Activated naive CD8-positive, alpha-beta T cell treated with anti-CD3 and anti-CD28 coated beads for 36 hours (primary cell): Measurements from ENCODE around the gene TAB3. TPM values are rescaled to one million over a fixed set of nuclear protein-coding genes. Genes with fewer than 3 reads are reported as not detected.

Source experiments
- DNase-seq: peaks from one replicate; pipeline ENCODE4 v3.0.0; 2021
- H3K27ac Mint-ChIP-seq: one replicate; pipeline ENCODE4 v1.8.0; 2022; ENCODE audit warnings: mild to moderate bottlenecking, moderate library complexity, mixed read lengths
- H3K27me3 Mint-ChIP-seq: one replicate; pipeline ENCODE4 v1.8.0; 2022; ENCODE audit warnings: mild to moderate bottlenecking, mixed read lengths
- H3K36me3 Mint-ChIP-seq: one replicate; pipeline ENCODE4 v1.8.0; 2021; ENCODE audit warnings: mild to moderate bottlenecking, mixed read lengths
- H3K4me1 Mint-ChIP-seq: one replicate; pipeline ENCODE4 v1.8.0; 2021; ENCODE audit warnings: mixed read lengths
- H3K4me3 Mint-ChIP-seq: one replicate; pipeline ENCODE4 v1.8.0; 2022; ENCODE audit warnings: mild to moderate bottlenecking, moderate library complexity, mixed read lengths
- H3K9me3 Mint-ChIP-seq: one replicate; pipeline ENCODE4 v1.8.0; 2022; ENCODE audit warnings: mixed read lengths
- total RNA-seq, 2 experiments: library from RNA; stranded (reverse); gene quantifications; one replicate each; pipeline ENCODE4 v1.2.3, GENCODE V29; 2021

The TAB3 gene
- total RNA-seq, 2 experiments from 2014 or later, result 23.0 to 25.0 TPM

- Mint-ChIP-seq H3K9me3 (no peaks in the 10 kb centered on the region), H3K4me1 (peaks cover 9% of the 10 kb centered on the region), H3K36me3 (peaks cover 9% of the 10 kb centered on the region), H3K27ac (no peak overlapping the region), H3K4me3 (no peak overlapping the region), H3K27me3 (no peaks in the 10 kb centered on the region)
- DNase-seq, result no peak
Observed at GRCh38 chrX:30870572-30870971, 18.5 kb downstream of the TAB3 start.

DNA sequence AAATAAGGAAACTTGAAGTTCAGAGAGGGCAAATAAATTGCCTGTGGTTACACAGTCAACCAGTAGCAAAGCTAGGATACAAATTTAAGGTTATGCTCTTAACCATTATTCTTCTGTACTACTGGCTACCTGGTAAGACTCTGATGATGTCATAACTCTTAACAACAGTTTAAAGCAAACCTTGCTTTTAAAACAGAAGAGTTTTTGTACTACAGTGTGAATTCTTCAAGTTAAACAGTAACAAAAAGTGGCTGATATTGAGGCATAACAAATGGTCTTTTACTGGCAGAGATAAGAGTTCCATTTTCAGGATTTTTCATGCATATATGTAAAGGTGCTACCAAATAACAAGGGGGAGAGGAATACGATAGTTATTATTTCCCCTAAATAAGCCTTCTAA is 23.4 kb downstream of the TAB3 start:
- H3K9me3 Mint-ChIP-seq, result no peaks in the 10 kb centered on the region
- H3K4me3 Mint-ChIP-seq, result no peak overlapping the region
- H3K36me3 Mint-ChIP-seq, result peaks cover 7% of the 10 kb centered on the region
- H3K4me1 Mint-ChIP-seq, result peaks cover 2% of the 10 kb centered on the region
- no peak for DNase-seq
- H3K27me3 Mint-ChIP-seq, result no peaks in the 10 kb centered on the region
- H3K27ac Mint-ChIP-seq, result no peak overlapping the region

DNA sequence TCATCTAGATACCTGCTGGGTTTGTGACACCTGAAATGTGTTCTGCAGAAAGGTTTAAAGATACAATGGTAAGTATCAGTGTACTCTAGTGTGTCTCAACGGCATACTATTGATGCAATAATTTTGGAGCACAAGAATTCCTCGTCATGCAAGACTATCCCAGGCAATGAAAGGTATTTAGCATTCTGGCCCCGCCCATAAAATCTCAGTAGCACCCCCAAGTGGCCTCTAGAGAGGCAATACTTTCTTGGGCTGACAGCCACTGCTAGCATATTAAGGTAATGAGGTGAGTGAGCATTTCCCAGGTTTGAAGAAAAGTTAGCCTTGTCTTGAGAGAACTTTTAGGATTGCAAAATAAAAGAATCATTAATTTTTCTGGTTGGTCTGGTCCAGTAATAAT is 24.0 kb downstream of the TAB3 start:
- peaks cover 9% of the 10 kb centered on the region for H3K36me3 Mint-ChIP-seq
- H3K27ac Mint-ChIP-seq, result no peak overlapping the region
- no peak for DNase-seq
- no peaks in the 10 kb centered on the region for H3K27me3 Mint-ChIP-seq
- H3K9me3 Mint-ChIP-seq, result no peaks in the 10 kb centered on the region
- H3K4me3 Mint-ChIP-seq, result no peak overlapping the region
- H3K4me1 Mint-ChIP-seq, result peaks cover 2% of the 10 kb centered on the region

DNA sequence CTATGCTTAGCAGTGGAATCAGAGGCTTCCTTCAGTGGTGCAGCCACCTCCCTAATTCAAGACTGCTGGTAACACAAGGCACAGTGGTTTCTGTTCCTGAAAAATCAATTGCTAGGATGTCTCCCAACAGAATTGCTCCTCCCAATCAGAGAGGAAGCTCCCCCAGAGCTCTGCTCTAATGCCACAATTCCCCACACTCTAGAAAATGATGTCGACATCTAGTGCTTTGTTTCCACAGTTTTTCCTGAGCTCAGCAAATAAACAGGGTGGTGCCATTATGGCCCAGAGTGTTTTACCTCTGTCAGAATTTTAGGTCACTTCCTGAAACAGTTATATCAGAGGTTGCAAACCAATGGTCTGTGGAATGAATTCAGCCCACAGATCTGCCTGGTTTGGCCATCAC is 24.7 kb downstream of the TAB3 start:
- H3K4me1 Mint-ChIP-seq, result peaks cover 2% of the 10 kb centered on the region

DNA sequence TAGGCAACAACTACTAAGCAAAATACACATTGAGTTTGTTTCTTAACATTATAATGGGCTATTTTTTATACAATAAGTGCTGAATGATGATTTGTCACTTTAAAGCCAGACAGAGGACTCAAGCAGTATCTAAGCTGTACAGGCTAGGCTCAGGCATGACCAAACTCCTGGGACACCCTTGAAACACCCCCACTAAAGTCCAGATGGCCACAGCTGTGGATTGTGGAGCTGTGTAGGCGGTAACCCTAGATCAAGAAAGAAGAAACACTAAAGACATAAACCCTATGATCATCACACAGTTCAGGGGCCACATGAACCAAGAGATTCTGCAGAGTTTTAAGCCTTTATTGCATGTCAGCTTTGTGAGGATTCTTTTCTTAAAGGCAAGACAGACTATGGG is 25.1 kb downstream of the TAB3 start:
- Mint-ChIP-seq H3K36me3 (peaks cover 14% of the 10 kb centered on the region), H3K4me1 (peaks cover 2% of the 10 kb centered on the region), H3K9me3 (no peaks in the 10 kb centered on the region), H3K4me3 (no peak overlapping the region), H3K27ac (no peak overlapping the region), H3K27me3 (no peaks in the 10 kb centered on the region)
- no peak for DNase-seq

More for the DNA sequence above, 24.7 kb downstream of the TAB3 start:
- Mint-ChIP-seq H3K27me3 (no peaks in the 10 kb centered on the region), H3K36me3 (peaks cover 14% of the 10 kb centered on the region), H3K27ac (no peak overlapping the region), H3K9me3 (no peaks in the 10 kb centered on the region), H3K4me3 (no peak overlapping the region)
- DNase-seq, result no peak

DNA sequence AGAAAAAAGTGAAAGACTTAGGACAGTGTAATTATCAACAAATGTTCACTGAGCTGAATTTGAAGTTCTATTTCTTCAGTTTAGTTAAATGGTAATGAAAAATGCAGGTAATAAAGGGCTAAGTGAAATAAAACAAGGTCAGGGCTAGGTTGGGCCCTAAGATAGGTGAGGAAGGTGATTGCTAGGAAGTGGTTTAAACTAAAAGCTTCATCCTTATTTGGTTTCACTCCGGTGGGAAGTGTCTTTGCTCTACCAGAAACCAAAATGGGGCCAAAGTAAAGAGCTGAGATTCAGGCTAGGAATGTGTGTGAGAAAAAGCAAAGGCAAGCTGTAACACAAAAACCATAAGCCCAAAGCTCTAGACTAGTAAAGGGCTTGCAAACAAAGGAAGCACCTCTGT is 31.0 kb downstream of the TAB3 start:
- H3K27me3 Mint-ChIP-seq, result no peaks in the 10 kb centered on the region
- no peak overlapping the region for H3K27ac Mint-ChIP-seq
- no peak overlapping the region for H3K4me3 Mint-ChIP-seq
- no peak for DNase-seq
- H3K36me3 Mint-ChIP-seq, result peaks cover 17% of the 10 kb centered on the region
- H3K4me1 Mint-ChIP-seq, result no peaks in the 10 kb centered on the region
- H3K9me3 Mint-ChIP-seq, result no peaks in the 10 kb centered on the region

DNA sequence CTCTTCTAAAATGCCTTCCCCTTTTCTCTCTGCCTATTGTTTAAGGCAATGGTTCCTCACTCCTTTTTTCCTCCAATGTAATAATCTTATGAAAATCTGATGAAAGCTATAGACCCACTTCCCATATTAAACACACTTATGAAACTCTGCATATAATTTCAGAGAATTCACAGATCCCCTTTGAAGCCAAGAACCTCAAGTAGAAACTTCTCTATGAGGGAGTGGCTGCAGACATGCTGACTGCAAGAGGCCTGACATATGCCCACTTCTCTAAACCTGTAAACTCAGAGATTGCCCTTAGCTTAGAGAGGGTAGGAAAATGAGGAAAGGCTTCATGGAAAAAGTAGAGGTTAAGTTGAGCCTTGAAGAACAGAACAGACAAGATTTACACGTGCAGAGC is 37.6 kb downstream of the TAB3 start:
- Mint-ChIP-seq H3K4me3 (no peak overlapping the region), H3K27me3 (no peaks in the 10 kb centered on the region), H3K9me3 (no peaks in the 10 kb centered on the region), H3K4me1 (peaks cover 9% of the 10 kb centered on the region), H3K27ac (no peak overlapping the region), H3K36me3 (peaks cover 20% of the 10 kb centered on the region)
- no peak for DNase-seq

DNA sequence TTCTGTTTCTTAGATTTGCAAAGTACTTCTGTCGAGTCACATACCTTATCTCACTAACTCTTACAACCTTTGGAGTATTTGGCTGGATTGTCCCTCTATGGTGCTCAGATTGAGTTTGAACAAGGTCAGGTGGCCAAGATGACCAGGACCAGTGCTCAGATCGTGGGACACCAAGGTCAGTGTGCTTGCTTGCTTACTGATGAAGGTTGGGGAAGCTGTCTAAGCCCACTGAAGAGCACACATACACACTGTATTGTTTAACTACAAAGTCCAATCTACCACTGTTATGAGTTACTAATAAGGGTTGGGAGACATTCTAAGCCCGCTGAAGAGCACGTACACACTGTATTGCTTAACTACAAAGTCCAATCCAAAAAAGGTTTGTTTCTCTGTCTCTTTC is 53.7 kb downstream of the TAB3 start:
- Mint-ChIP-seq H3K36me3 (peaks cover 53% of the 10 kb centered on the region), H3K4me1 (peaks cover 12% of the 10 kb centered on the region), H3K27ac (no peak overlapping the region), H3K4me3 (no peak overlapping the region), H3K27me3 (no peaks in the 10 kb centered on the region), H3K9me3 (no peaks in the 10 kb centered on the region)
- no peak for DNase-seq

DNA sequence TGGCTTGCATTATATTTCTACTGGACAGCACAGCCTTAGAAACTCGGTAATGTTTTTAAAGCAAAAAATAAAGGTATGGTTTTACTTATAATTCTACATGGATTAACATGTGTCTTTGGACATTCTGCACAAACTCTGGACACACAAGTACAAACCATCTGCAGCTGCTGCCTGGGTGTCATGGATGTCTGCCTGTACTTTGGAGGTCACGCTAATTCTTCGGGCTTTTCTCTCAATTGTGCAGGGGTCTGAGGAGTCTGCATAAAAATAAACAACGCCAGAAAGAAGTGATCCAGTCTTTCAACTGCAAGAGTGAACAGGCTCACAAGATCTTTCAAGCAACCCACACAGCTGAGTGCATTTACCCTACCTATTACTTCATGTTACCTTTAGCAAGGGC is 55.2 kb downstream of the TAB3 start:
- peaks cover 24% of the 10 kb centered on the region for H3K4me1 Mint-ChIP-seq
- H3K4me3 Mint-ChIP-seq, result no peak overlapping the region
- no peak for DNase-seq
- H3K27me3 Mint-ChIP-seq, result no peaks in the 10 kb centered on the region
- no peak overlapping the region for H3K27ac Mint-ChIP-seq
- H3K9me3 Mint-ChIP-seq, result no peaks in the 10 kb centered on the region
- peaks cover 56% of the 10 kb centered on the region for H3K36me3 Mint-ChIP-seq

GRCh38 chrX:30831082-30831481 is 58.0 kb downstream of the TAB3 start:
- peaks cover 50% of the 10 kb centered on the region for H3K36me3 Mint-ChIP-seq
- peak overlapping the region; percentile 81 for H3K27ac Mint-ChIP-seq
- H3K4me1 Mint-ChIP-seq, result peaks cover 31% of the 10 kb centered on the region
- peak; percentile 34 for DNase-seq
- no peaks in the 10 kb centered on the region for H3K27me3 Mint-ChIP-seq
- H3K9me3 Mint-ChIP-seq, result no peaks in the 10 kb centered on the region
- peak overlapping the region; percentile 56 for H3K4me3 Mint-ChIP-seq

GRCh38 chrX:30830326-30830943 is 58.6 kb downstream of the TAB3 start:
- no peaks in the 10 kb centered on the region for H3K9me3 Mint-ChIP-seq
- peaks cover 31% of the 10 kb centered on the region for H3K4me1 Mint-ChIP-seq
- no peak for DNase-seq
- H3K27ac Mint-ChIP-seq, result peak overlapping the region; percentile 80
- no peaks in the 10 kb centered on the region for H3K27me3 Mint-ChIP-seq
- no peak overlapping the region for H3K4me3 Mint-ChIP-seq
- H3K36me3 Mint-ChIP-seq, result peaks cover 50% of the 10 kb centered on the region

DNA sequence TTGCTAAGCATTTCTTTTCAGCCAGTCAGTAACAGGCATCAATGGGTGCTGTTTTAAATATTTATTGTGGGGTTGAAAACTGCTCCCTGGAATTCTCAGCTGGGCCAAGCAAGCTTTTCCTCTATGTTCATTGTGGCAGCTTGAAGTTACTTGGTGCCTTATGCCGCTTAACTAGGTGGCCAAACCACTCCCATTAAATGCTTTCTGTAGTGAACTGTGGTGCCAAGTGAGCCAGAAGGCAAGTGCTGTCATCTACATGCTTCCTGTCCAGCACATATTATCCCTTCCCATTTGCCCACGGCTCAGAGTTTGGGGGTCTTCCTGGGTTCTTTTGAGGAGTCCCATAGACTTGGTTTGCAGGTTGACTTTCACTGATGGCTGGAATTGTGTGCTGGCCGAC is 64.8 kb downstream of the TAB3 start:
- no peak for DNase-seq
- H3K9me3 Mint-ChIP-seq, result no peaks in the 10 kb centered on the region
- H3K36me3 Mint-ChIP-seq, result peaks cover 15% of the 10 kb centered on the region
- peaks cover 20% of the 10 kb centered on the region for H3K4me1 Mint-ChIP-seq
- H3K27ac Mint-ChIP-seq, result no peak overlapping the region
- H3K4me3 Mint-ChIP-seq, result no peak overlapping the region
- no peaks in the 10 kb centered on the region for H3K27me3 Mint-ChIP-seq

DNA sequence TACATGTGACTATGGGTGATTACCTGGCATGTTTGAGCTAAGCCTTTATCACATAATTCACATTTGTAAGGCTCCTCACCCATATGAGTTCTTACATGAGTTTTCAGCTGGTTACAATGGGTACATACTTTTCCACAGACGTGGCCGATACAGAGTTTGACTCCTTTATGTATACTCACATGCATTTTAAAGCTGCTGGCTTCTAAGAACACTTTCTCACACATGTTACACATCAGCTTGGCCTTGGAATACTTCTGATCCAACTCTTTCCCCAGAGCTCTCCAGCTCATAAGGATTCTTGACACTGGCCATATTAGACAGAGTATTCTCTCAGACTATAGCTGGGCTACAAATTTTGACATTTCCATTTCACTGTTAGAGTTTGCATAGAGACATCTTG is 66.3 kb downstream of the TAB3 start:
- H3K4me3 Mint-ChIP-seq, result no peak overlapping the region
- H3K27me3 Mint-ChIP-seq, result no peaks in the 10 kb centered on the region
- peaks cover 14% of the 10 kb centered on the region for H3K4me1 Mint-ChIP-seq
- H3K27ac Mint-ChIP-seq, result no peak overlapping the region
- no peak for DNase-seq
- peaks cover 7% of the 10 kb centered on the region for H3K36me3 Mint-ChIP-seq
- no peaks in the 10 kb centered on the region for H3K9me3 Mint-ChIP-seq

DNA sequence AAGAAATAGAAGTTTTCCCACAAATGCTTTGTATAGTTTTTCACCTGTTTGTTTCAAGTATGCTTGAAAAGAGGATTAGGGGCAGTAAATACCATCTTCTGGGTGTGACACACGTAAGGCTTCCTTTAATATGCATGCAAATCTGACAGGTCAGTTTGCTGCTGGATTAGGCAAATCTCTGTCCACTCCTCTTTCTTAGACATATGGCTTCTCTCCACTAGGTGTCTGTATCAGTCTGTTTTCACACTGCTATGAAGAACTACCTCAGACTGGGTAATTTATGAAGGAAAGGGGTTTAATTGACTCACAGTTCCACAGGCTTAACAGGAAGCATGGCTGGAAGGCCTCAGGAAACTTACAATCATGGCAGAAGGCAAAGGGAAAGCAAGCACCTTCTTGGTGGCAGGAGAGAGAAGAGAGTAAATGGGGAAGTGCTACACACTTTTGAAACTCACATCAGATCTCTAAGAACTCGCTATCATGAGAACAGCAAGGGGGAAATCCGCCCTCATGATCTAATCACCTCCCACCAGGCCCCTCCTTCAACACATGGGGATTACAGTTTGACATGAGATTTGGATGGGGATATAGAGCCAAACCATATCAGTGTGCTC is 66.9 kb downstream of the TAB3 start:
- Mint-ChIP-seq H3K9me3 (no peaks in the 10 kb centered on the region), H3K27me3 (no peaks in the 10 kb centered on the region), H3K27ac (peak overlapping the region; percentile 4)

DNA sequence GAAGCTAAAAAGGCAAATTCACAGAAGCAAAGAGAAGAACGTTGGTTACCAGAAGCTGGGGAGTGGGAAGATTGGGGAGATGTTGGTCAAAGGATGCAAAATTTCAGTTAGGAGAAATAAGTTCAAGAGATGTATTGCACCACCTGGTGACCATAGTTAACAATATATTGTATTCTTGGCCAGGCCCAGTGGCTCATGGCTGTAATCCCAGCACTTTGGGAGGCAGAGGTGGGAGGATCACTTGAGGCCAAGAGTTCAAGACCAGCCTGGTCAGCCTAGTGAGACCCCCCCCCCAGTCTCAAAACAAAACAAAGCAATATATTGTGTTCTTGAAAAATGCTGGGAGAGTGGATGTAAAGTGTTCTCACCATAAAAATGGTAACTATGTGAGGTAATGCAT is 67.9 kb downstream of the TAB3 start:
- H3K27ac Mint-ChIP-seq, result no peak overlapping the region
- no peak overlapping the region for H3K4me3 Mint-ChIP-seq
- no peaks in the 10 kb centered on the region for H3K27me3 Mint-ChIP-seq
- H3K9me3 Mint-ChIP-seq, result no peaks in the 10 kb centered on the region
- no peak for DNase-seq
- peaks cover 5% of the 10 kb centered on the region for H3K36me3 Mint-ChIP-seq
- H3K4me1 Mint-ChIP-seq, result peaks cover 14% of the 10 kb centered on the region

More for the DNA sequence above, 66.9 kb downstream of the TAB3 start:
- DNase-seq, result no peak
- Mint-ChIP-seq H3K4me1 (peaks cover 14% of the 10 kb centered on the region), H3K4me3 (no peak overlapping the region), H3K36me3 (peaks cover 7% of the 10 kb centered on the region)

DNA sequence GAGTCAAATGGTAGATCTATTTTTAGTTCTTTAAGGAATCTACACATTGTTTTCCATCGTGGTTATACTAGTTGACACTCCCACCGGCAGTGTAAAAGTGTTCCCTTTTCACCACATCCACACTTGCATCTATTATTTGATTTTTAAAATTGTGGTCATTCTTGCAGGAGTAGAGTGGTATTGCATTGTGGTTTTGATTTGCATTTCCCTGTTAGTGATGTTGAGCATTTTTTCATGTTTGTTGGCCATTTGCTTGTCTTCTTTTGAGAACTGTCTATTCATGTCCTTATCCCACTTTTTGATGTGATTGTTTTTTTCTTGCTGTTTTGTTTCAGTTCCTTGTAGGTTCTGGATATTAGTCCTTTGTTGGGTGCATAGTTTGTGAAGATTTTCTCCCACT is 70.0 kb downstream of the TAB3 start:
- H3K9me3 Mint-ChIP-seq, result no peaks in the 10 kb centered on the region
- H3K4me3 Mint-ChIP-seq, result no peak overlapping the region
- H3K27me3 Mint-ChIP-seq, result no peaks in the 10 kb centered on the region
- H3K36me3 Mint-ChIP-seq, result peaks cover 2% of the 10 kb centered on the region
- DNase-seq, result no peak
- no peak overlapping the region for H3K27ac Mint-ChIP-seq
- H3K4me1 Mint-ChIP-seq, result peaks cover 11% of the 10 kb centered on the region
